Astrocyte (in vitro differentiated cells and primary cell): Measurements from ENCODE around the gene ADRA2A.

Source experiments
- CTCF ChIP-seq: IDR thresholded peaks from 2 replicates; pipeline ENCODE4 v1.5.1; 2011; ENCODE audit warnings: low read depth, mild to moderate bottlenecking, inconsistent platforms, low read length, moderate library complexity; ENCODE audit not compliant: insufficient read depth
- EZH2 ChIP-seq: IDR thresholded peaks from 2 replicates; pipeline ENCODE4 v1.6.1; 2012; ENCODE audit warnings: mild to moderate bottlenecking, low read length, inconsistent platforms; ENCODE audit not compliant: insufficient read depth

GRCh38 chr10:111119637-111120036 lies 42.8 kb downstream of the ADRA2A start:
- TF ChIP-seq CTCF, result no peak
- no peak for TF ChIP-seq EZH2
